Epithelial cell of prostate (primary cell): ENCODE data around the gene HSD17B14.
"Not testable (repeated sequence)": the region's sequence is repeated elsewhere in the genome, so short reads cannot be mapped to it uniquely, and the experiment has no call there.

Source experiments
- DNase-seq: peaks from one replicate; pipeline ENCODE4 v3.0.0-alpha.2; 2011; ENCODE audit warnings: low read depth, low spot score
- H3K27ac ChIP-seq: fragments of 450-650 bp; 2 replicates; pipeline ENCODE4 v1.5.1; 2017; ENCODE audit warnings: mild to moderate bottlenecking

HSD17B14 gene

DNA sequence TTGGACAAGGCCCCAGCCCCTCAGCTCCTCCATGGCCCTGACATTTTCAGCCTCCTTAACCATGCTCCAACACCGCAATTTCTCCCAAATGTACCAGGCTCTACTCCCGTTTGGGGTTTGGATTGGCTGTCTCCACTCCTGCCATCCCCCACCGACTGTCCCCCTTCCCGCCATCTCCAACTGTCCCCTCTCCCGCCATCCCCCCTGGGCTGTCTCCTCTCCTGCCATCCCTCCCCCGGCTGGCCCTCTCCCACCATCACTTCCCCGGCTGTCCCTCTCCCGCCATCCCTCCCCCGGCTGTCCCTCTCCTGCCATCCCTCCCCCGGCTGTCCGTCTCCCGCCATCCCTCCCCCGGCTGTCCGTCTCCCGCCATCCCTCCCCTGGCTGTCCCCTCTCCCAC lies 30.8 kb downstream of the HSD17B14 start:
- no peak overlapping the region for H3K27ac ChIP-seq
- DNase-seq: no peak

- DNase-seq: no peak
- H3K27ac ChIP-seq: no peak overlapping the region
Observed at GRCh38 chr19:48804496-48804895, 31.8 kb downstream of the HSD17B14 start.

GRCh38 chr19:48802623-48803022 lies 33.7 kb downstream of the HSD17B14 start:
- no peak for DNase-seq
- no peak overlapping the region for H3K27ac ChIP-seq

- no peak overlapping the region for H3K27ac ChIP-seq
- DNase-seq: no peak
Observed at GRCh38 chr19:48799358-48800300, 36.7 kb downstream of the HSD17B14 start.

DNA sequence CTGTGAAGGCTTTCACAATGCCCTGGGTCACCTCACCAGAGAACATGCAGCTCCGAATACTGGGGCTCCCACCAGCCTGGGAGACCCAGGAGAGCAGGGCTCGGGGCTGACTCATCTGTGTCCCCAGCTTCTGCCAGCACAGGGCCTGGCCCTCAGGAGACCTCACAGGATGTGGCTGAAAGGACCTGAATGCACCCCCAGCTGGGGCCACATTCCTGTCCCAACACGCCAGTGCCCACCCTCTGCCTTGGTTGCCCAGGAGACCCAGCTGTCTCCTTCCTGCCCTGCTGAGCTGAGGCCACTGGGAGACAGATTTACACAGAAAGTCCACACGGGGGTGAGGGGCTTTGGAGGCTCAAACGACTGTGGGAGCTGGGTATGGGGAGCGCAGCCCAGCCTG lies 37.4 kb downstream of the HSD17B14 start:
- DNase-seq: no peak
- no peak overlapping the region for H3K27ac ChIP-seq

DNA sequence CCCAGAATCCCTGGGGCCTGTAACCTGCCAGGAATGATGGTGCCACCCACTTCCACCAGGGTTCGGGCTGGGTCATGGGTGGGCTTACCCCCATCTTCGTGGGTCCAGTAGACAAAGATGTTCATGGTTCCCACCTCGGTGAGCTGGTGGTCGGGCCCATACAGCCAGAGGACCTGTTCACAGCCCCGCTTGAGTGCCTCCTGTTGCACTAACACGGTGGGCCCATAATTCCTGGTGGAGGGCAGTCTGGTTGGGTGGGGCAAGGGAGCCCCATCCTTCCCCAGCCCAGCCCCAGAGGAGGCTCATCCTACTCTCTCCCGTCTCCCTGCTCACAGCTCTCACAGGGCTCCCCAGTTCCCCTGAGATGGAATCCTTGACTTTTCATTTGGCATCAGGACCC lies 39.2 kb downstream of the HSD17B14 start:
- DNase-seq: no peak
- no peak overlapping the region for H3K27ac ChIP-seq

DNA sequence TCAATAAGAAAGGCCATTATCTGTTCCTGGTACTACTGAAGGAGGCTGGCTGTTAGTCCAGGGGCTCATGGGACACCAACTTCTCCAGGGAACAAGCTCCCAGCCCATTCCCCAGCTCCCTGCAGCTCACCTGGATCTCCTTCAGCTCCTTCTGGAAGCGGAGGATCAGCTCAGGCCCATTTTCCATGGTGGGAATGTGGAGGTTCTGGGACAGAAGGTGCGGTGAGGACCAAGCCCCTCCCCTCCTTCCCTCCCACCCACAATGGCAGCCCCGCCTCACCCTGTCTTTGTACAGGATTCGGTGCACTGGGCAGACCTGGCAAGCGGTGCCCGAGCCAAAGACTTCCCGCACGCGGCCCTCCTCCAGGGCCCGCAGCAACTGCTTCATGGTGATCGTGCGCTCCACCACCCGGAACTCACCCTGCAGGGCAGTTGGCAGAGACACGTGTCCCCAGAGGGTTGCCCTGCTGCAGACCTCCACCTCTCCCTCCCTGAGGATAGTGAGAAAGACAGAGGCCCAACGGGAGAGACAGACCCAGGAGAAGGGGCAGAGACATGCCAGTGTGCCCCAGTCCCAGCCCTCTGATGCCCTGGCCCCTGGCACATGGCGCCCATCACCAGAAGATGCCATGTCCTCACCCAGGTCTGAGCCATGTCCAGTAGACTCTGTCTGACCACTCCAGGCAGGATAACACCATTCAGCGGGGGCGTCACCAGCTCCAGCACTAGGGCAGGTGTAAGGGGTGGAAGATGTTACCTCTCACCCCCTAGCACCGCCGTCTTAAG lies 39.8 kb downstream of the HSD17B14 start:
- no peak for DNase-seq
- H3K27ac ChIP-seq: no peak overlapping the region

- no peak for DNase-seq
- H3K27ac ChIP-seq: peak overlapping the region; percentile 72
Observed at GRCh38 chr19:48795685-48796070, 40.6 kb downstream of the HSD17B14 start.

- DNase-seq: no peak
- peak overlapping the region; percentile 72 for H3K27ac ChIP-seq
Observed at GRCh38 chr19:48795055-48795684, 41.1 kb downstream of the HSD17B14 start.

DNA sequence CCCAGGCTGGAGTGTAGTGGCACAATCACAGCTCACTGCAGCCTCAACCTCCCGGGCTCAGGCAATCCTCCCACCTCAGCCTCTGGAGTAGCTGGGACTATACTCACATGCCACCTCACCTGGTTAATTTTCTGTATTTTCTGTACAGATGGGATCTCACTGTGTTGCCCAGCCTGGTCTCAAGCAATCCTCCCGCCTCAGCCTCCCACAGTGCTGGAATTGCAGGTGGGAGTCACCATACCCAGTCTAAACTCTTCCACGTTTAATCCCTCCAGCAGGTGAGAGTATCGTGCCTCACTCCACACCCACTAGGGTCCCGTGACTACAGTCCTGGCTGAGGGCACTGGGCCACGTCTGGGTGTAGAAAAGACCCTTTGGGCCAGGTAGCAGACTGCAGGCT lies 42.0 kb downstream of the HSD17B14 start:
- H3K27ac ChIP-seq: peak overlapping the region; percentile 72

GRCh38 chr19:48793271-48793670 lies 43.0 kb downstream of the HSD17B14 start:
- no peak overlapping the region for H3K27ac ChIP-seq
- DNase-seq: no peak

More for the DNA sequence above, 42.0 kb downstream of the HSD17B14 start:
- DNase-seq: no peak

- not testable (repeated sequence) for DNase-seq
- H3K27ac ChIP-seq: peak overlapping the region; percentile 79
Observed at GRCh38 chr19:48787331-48787730, 49.0 kb downstream of the HSD17B14 start.

DNA sequence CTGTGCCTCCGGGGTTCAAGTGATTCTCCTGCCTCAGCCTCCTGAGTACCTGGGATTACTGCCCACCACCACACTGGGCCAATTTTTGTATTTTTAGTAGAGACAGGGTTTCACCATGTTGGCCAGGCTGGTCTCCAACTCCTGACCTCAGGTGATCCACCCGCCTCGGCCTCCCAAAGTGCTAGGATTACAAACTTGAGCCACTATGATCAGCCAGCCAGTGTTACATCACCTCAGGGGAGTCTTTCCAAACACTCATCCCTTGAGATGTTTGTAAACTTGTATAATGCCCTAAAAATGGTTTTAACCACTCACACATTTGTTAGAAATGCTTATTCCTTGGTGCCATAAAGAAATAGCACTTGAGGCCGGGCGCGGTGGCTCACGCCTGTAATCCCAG lies 49.9 kb downstream of the HSD17B14 start:
- not testable (repeated sequence) for H3K27ac ChIP-seq, DNase-seq

DNA sequence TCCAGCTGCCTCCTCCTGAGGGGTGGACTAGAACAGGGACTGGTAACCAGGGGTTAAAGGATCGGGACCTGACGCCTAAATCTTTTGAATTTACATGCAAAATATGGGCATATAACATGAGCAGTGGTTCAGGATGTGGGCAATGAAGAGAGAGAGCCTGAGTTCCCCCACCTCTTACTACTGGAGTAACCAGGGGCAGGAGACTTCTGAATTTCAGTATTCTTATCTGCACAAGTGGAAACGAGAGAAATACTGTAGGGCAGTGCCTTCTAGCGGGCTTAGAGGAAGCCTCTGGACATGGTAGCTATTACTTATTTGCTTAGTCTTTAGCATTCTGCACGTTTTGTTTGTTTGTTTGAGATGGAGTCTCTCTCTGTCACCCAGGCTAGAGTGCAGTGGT lies 51.8 kb downstream of the HSD17B14 start:
- DNase-seq: no peak
- H3K27ac ChIP-seq: no peak overlapping the region

- H3K27ac ChIP-seq: no peak overlapping the region
- no peak for DNase-seq
Observed at GRCh38 chr19:48780631-48781391, 55.5 kb downstream of the HSD17B14 start.

DNA sequence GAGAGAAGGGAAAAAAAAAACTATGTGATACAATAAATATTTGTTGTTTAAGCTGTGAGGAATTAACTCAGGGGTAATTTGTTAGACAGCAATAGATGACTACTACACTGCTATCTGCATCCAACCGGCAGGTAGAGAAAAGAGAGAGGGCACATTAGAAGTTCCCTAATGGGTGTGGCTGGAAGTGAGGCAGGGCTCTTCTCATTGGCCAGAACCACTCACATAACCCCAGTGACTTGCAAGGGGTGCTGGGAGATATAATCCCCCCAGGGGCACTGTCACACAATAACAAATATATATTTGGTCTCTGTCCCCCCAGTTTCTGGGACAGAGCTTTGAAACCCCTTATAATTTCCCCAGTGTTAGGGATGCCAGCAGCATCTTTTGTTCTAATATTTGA lies 56.7 kb downstream of the HSD17B14 start:
- DNase-seq: no peak
- H3K27ac ChIP-seq: no peak overlapping the region

- no peak overlapping the region for H3K27ac ChIP-seq
- DNase-seq: no peak
Observed at GRCh38 chr19:48777720-48778119, 58.6 kb downstream of the HSD17B14 start.

DNA sequence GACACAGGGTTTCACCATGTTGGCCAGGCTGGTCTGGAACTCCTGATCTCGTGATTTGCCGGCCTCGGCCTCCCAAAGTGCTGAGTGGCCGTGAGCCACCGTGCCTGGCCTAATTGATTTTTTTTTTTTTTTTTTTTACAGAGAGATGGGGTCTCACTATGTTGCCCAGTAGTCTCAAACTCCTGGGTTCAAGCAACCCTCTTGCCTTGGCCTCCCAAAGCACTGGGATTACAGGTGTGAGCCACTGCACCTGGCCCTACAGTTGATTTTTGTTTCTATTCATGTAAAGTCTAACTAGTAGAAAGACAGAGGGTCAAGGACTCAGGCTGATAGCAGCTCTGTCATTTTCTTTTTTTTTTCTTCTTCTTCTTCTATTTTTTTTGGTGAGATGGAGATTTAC lies 59.2 kb downstream of the HSD17B14 start:
- H3K27ac ChIP-seq: no peak overlapping the region
- DNase-seq: no peak

GRCh38 chr19:48772503-48772953 lies 63.8 kb downstream of the HSD17B14 start:
- DNase-seq: no peak
- no peak overlapping the region for H3K27ac ChIP-seq
